ENCODE measurements around the gene CHST2.

Gene CHST2

GRCh38 chr3:143081365-143081764 lies 38.2 kb upstream of the CHST2 start:
- H3K4me3 ChIP-seq (ENCODE audit: low read depth, low read length), result no peak overlapping the region
- no peak for TF ChIP-seq CTCF (IDR thresholded peaks at IDR 0.05; ENCODE audit: borderline replicate concordance, insufficient read depth, low read depth, low read length)

GRCh38 chr3:143081844-143082778 lies 37.5 kb upstream of the CHST2 start:
- H3K4me3 ChIP-seq (ENCODE audit: low read depth, low read length), result peak overlapping the region; percentile 22
- TF ChIP-seq CTCF (IDR thresholded peaks at IDR 0.05; ENCODE audit: borderline replicate concordance, insufficient read depth, low read depth, low read length), result no peak

- TF ChIP-seq CTCF (IDR thresholded peaks at IDR 0.05; ENCODE audit: borderline replicate concordance, insufficient read depth, low read depth, low read length), result no peak
- H3K4me3 ChIP-seq (ENCODE audit: low read depth, low read length), result no peak overlapping the region
Measured at GRCh38 chr3:143083781-143084180, 35.8 kb upstream of the CHST2 start.

GRCh38 chr3:143084856-143085731 lies 34.5 kb upstream of the CHST2 start:
- H3K4me3 ChIP-seq (ENCODE audit: low read depth, low read length), result no peak overlapping the region
- no peak for TF ChIP-seq CTCF (IDR thresholded peaks at IDR 0.05; ENCODE audit: borderline replicate concordance, insufficient read depth, low read depth, low read length)

GRCh38 chr3:143088835-143089234 lies 30.7 kb upstream of the CHST2 start:
- TF ChIP-seq CTCF (IDR thresholded peaks at IDR 0.05; ENCODE audit: borderline replicate concordance, insufficient read depth, low read depth, low read length), result no peak
- H3K4me3 ChIP-seq (ENCODE audit: low read depth, low read length), result no peak overlapping the region

GRCh38 chr3:143089965-143090364 lies 29.6 kb upstream of the CHST2 start:
- no peak for TF ChIP-seq CTCF (IDR thresholded peaks at IDR 0.05; ENCODE audit: borderline replicate concordance, insufficient read depth, low read depth, low read length)
- no peak overlapping the region for H3K4me3 ChIP-seq (ENCODE audit: low read depth, low read length)
